DMS114 treated with DMSO at 0.1 percent for 48 hours (cell line): ENCODE results near the gene KLF16.
"Not testable (repeated sequence)": the region's sequence is repeated elsewhere in the genome, so short reads cannot be mapped to it uniquely, and the experiment has no call there.

Source experiments
- DNase-seq: peaks from one replicate; lab custom pipeline; 2025; ENCODE audit not compliant: unreplicated experiment; lab: John Stamatoyannopoulos, UW

KLF16 gene

DNA sequence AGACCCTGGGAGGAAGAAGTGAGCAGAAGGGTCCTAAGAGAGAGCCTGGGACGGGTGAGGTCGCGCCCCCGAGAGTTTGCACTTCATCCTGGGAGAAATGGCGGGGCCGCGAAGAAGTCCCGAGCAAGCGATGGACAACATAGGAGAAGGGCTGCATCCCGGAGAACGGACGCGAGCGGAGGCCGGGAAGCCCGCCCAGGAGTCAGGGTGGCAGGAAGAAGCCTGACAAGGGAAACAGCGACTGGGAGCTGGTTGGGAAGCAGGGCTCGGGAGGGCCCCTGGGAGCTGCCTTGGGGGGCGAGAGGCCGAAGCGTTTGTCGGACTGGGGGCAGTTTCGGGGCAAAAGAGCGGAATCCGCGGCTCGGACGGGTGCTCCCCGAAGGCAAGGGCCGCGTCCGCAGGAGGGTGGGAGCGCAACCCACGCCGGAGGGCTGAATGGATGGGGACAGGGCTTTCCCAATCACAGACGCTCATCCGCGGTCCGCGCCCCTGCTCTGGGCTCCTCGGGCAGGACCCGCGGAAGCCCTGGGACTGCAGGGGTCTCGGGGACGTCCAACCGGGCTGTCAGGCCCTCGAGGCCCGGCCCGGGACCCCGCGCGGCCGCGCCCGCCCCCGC lies 21.4 kb upstream of the KLF16 start:
- no peak for DNase-seq

DNA sequence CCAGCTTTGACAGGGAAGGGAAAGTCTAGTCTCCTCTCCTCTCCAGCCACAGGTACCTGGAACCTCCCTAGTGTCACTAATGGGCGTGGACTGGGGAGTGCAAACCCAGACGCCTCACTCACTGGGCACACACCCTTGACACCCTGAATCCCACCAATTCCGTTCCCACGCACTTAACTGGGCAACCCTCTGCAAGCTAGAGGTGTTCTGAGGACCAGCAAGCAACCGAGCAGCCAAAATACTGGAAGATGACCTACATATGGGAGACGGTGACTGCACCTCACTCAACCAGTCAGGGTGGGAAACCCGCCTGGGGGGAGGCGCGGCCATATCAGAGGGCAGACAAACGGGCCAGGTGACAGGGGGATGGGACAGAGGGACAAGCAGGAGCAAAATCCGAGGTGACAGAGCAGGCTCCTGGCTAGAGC lies 20.9 kb upstream of the KLF16 start:
- DNase-seq = no peak

DNA sequence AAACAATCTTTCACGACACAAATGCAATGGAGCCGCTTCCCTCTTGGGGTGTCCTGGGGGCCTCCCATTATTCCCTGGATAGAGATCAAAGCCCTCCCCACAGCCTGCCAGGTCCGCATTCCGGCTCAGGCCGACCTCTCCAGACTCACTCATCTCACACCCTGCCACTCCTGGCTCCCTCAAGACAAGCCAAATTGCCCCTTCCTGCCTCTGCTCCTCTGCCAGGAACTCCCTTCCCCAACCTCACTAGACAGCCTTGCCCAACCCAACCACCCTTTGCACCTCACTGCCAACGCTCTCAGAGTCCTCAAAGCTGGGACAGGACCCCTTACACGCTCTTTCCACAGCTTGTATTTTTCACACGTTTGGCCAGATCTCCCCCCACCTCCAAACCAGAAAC lies 20.4 kb upstream of the KLF16 start:
- DNase-seq = no peak

DNA sequence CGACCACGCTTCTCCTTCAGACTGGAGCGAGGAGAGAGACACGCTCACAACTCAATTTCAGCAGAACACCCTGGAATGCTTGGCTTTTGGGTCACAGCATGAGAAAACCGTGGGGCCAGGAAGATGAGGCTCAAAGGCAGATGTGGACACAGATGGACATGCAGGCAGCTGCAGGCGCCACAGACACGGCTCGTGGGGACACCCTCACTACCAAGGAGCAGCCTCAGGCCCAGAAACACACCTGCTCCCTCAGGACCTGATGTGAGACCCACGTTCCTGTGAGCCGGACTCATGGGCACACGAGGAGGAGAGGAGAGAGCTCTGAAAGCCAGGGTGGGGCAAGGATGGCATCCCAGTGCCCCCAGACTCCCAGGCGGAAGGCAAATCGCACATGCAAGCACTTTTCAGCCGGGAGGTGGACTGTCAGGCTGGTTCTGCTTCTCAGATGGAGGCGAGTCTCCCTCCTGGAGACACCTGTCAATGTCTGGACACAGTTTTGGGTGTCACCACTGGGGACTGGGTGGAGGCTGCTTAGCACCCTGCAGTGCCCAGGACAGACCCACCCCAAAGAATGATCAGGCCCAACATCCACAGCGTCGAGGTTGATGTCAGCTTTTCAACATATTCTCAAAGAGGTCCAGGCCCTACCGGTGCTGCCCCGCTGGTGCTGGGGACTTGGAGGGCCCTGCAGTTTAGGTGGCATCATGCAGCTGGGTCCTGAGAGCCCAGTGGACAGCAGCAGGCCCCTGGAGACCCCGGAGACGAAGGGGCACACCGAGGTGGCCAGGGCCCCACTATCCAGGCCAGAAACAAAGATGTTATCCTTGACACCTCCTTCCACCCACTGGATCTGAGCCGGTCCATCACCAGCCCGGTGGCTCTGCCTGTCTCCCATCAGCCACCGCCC lies 19.7 kb upstream of the KLF16 start:
- DNase-seq = no peak

DNA sequence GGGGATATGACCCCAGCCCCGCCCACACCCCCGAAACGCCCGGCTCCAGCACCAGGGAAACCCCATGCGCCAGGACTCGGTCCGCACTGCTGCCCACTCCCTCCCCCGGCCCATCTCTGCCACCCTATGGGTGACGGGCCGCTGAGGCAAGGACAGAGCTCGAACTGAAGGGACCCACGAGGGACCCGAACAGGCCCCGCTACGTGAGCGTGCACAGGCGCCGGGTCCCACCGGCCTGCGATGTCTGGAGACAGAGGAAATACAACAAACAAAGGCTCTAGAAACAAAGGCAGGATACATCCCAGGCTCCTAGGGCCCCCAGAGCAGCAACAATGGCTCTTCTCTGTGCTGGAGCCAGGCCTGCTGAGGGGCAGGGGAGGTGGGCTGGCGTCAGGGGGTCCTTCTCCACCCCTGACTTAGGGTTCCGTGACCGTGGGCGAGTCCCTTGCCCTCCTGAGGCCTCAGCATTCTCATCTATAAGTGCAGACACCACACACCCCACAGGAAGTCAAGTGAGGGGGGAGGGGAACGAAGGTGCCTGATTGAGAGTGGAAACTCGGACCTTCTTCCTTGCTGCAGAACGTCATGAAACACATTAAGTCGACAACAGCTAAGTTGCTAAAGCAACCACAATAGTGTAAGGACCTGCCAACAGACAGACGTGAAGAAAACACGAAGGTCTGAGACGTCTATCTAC lies 18.9 kb upstream of the KLF16 start:
- no peak for DNase-seq

DNA sequence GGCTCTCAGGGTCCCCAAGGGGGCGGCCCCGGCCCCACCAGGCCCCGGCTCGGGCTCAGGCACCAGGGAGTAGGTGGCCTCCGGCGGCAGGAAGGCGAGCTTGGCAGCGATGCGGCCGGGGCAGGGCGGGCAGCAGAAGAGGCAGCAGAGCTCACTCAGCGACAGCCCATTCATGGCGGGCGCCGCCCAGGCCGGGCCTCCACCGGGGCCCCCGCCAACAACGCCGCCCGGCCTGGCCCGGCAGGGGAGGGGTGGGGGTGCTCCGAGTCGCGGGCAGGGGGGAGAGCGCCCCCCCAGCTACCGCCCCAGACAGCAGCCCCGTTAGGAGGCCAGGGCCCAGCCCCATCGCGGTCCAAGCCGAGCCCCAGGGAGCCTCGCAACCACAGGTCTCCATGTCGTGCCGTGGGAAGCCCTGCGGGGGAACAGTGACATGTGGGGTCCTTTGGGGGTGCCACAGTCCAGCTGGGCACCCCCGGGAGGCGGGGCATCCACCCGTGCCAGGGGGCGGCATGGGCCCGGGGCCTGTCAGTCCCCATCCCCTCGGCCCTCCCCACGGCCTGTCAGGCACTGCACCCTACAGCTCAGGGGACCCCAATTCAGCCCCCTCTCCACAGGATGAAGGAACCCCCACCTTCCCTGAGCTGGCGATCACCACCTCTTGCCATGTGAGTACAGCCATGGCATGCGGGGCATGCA lies 18.2 kb upstream of the KLF16 start:
- not testable (repeated sequence) for DNase-seq

DNA sequence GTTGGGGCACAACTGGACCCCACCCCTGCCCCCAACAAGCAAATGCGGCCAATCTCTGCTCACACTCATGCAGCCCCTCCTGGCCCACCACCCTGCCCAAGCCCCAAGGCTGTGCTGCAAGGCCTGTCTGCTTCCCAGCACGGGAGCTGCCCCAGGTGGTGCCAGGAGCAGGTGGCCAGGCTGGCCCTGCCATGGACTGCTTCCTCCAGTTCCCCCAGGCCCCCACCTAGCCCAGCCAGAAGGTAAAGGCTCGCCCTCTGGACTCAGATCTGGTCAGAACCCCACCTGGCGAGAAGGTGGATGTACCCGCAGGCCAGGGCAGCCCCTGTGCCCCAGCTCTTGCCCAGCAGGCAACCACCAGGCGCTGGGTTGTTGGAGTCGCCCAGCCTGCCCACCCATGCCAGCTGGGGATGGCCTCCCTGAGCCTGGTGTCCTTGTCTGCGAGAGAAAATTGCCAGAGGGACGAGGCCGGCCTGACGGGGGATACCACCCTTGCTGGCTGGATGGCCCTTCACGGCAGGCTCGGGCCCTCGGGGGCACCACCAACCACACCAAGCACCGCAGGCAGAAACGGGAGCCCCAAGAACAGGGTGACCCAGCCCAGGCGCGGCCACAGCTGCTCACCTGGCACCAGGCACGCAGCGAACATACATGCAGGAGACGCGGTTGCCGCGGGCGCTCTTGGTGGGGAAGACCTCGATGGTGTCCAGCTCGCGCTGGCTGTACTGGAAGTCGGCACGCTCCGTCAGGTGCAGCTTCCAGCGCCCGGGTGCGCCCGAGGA lies 17.4 kb upstream of the KLF16 start:
- DNase-seq = no peak

DNA sequence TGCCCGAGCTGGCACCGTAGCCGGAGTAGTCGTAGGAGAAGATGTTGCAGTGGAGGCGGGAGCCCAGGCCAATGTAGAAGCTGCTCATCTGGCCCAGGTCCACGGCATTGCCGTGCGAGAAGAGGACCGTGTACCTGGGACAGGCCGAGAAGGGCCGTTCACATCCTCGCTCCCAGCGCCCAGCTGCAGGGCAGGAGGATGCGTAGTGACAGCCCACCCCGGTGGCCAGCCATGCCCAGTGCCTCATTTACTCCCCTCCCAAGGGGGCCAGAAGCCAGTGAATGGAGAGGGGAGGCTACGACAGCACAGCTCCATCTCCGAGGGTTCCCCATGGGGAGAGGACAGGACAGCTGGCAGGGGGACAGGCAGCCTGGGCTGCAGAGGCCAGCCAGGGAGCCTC lies 16.6 kb upstream of the KLF16 start:
- DNase-seq = not testable (repeated sequence)

DNA sequence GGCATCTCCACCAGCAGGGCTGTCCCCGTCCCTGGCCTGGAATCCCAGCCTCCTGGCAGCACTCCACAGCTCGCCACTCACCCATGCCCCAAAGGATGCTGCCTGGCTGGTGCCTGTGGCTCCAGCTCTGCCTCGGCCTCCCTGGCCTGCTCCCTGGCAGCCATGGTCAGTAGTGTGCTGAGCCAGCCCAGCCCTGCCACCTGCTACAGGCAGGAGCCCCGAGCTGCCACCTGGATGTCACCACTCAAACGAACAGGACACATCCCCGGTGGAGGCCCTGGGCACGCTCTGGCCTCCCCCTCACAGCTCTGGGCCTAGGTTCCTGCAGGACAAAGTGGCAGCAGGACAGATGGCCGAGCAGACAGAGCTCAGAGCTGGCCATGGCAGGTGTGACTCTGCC lies 15.2 kb upstream of the KLF16 start:
- DNase-seq = not testable (repeated sequence)

DNA sequence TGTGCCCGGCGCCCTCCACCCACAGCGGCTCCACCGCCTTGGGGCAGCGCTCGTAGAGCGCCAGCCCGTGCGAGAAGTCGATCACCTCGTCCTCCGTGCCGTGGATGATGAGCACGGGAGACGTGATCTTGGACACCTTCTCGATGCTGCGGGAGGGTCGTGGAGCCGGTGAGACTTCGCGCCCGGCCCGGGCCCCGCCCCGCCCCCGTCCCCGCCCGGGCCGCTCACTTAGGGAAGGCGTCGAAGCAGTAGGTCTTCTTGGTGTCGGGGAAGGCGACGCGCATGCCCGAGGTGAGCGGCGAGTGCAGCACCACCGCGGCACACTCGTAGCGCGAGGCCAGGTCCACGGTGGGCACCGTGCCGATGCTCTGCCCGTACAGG lies 13.9 kb upstream of the KLF16 start:
- DNase-seq = not testable (repeated sequence)

DNA sequence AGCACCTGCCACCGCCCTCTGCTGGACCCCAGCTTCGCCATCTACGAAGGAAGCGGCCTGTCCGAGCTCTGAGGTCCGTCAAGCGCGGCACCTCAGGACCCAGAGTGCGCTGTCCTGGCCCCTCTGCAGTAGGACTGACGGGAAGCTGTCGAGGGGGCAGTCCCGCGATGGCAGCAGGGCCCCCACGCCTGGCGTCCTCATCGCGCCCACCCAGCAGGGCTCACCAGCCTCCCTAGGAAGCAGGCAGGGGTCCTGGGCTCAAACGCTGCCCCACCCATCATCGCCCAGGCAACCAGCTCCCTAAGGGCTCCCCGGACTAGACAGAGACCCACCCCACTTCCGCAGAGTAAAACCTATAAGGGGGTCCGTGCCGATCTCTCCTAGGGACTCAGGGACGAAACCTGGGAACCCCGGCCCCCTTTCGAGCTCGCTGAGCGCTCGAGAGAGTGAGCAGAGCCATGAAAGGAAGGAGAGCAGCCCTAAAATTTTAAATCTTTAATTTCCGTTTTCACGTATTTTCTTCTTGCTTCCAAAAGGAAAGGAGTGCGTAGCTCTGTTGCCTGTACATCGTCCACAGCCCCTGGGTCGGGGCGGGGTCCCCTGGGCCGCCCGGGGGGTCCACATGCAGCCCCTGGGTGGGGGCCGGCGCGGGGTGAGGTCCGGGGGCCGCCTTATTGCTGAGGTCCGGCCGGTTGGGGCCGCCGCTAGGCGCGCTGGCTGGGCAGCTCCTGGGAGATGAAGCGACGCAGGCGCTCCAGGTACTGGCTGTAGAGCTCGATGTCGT lies 13.3 kb upstream of the KLF16 start:
- not testable (repeated sequence) for DNase-seq

DNA sequence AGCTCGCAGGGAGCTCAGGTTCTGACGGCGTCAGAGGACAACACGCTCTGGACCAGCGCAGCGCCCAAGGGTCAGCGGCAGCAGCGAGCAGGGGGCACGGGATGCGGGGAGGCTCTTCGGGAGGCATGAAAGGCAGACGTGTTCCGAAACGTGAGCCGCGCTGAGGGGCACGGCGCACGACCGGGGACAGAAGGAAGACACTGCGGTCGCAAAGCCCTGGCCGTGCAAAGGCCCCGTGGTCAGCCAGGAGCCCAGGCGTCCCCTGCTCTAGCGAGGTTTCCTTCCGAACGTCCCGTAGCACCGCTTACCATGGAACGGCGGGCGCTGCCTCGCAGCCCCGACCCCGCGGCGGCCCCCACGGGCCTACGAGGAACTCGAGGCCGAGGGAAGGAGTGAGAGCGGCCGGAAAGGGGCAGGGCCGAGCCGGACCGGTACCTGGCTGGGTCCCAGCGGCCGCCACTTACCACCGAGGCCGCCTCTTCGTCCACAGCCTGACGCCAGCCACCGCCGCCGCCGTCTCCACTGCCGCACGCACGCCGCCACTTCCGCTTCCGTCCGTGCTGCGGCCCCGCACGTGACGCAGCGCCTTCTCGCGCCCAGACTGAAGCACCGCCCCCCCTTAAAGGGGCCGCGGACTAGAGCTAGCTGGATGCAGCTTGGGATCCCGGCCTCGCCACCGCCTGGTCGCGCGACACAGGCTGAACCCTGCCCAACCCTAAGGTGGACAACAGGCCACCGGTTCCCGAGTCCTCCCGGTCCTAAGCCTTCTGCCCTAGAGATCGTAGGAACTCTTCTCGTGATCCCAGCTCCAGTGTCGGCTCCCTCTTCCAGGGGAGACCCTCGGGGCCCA lies 12.5 kb upstream of the KLF16 start:
- peak; percentile 72 for DNase-seq

DNA sequence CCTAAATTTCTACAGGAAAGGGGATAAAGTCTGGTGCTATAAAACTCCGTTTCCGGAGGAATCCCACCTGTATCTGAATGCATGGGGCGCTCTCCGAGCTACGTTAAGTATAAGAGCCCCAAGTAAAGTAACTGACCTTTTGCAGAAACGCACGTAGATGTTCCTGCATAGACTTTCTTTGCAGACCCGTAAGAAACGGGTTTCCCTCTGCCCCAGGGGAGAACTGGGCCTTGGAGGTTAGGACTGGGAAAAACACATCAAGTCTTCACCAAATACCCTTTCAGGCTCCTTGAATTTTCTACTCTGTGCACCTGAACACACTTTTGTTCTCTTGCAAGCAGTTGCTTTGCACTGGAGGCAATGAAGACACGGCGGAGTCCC lies 11.9 kb upstream of the KLF16 start:
- not testable (repeated sequence) for DNase-seq

DNA sequence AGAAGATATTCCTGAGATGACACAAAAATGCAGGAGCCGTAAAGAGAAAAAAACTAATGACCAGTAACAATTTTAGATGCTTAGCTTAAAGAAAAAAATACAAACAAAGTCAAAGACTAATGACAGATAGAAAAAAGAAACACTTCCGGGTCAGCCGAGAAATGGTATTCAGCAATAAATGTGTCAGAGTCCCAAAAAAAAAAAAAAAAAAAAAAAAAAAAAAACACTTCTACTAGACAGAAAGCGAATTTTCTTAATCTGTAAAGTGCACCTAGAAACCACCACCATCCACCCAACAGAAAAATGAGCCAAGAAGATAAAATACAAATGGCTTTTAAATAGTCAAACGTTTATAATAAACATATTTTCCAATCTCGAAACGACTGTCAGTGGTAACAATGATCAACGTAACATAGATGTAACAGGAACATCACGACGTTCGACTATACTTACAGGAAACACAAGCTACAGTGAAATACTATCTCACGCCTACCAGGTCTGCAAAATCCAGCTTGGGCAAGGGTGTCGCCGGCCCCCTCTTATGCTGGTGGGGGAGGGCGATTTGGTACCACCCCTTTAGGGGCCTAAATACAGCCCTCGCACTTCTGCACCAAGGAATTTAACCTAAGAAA lies 11.3 kb upstream of the KLF16 start:
- no peak for DNase-seq

DNA sequence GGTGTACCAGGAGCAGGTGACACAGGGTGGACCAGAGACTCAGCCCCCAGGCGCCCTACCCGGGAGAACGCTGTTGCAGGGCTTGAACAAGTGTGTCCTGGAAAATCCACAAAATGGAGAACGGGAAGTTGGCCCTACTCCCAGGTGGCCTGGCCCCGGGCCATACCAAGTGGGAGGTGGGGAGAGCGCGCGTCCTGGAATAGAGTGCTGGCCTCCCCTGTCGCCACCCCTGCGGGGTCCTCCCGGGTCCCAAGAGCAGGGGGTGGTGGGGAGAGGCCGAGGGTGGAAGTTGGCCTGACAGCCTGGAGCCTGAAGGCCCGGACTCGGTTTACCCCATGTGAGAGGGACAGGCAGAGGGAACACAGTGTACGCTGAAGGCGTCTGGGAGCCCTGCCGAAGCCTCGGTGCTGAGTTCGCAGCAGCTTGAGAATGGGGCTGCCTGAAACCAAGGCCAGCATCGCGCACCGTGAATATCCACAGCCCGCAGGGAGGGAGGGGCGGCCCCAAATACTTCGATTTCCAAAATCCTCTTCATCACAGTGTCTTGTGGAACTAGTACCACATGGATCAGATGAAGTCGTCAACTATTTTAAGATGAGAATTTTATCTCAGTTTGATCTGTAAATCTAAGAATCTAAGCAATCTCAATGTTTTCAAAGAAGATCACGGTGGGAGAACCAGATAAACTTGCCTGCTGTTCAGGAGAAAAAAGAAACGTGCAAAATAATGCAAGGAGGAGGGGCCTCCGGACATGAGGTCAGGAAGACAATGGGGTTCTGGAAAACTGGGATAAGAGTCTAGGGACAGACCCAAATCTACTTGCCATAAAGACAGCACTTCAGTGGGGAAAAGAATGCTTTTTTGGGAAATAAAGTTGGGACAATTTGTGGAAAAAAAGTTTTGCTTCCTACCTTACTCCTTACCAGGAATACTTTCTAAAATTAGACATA lies 10.4 kb upstream of the KLF16 start:
- DNase-seq = no peak

DNA sequence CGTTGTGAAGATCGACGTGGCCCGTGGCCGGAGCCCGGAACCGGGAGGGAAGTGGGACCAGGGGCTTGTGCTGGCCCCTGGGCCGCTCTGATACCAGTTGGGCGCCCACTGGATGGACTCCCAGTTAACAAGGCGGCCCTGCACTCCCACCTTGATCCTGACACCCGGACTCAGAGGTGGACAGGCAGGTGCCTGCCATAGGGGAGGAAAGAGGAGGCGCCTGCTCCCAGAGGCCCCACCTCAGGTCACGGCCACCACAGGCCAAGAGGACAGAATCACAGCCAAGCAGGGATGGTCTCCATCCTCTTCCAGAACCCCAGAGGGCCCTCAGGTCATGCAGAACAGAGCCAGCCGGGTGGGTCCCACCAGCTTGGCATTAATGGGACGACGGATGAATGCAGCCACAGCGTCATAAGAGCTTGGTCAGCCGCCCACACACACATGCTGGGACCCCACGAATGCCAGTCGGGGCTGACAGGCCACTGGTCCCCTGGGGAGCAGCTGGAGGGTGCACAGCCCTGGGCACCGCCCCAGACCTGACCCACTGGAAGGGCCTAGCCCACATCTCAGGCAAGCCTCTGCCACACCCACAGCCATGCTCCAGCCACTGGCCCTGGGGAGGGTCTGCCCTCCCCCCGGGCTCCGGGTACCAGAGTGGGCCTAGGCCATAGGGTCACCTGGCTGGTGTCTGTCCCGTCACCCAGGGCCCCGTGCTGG lies 9.6 kb upstream of the KLF16 start:
- DNase-seq = no peak

DNA sequence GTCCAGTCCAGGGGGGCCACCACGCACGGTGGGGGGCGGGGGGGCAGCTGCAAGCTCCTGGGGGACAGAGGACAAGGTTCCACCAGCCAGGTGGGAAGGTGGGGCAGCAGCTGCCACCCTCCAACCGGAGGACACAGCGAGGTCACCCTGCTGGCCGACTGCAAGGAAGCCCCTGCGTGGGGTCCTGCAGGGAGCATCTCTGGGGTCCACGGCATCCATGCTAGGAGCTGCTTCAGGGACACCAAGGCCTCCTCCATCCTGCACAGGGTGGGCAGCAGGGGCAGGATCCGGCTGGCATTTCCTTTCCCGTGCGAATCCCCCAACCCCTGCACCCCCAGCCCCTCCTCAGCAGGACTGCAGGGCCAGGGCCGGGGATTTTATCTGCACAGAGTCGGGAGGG lies 8.3 kb upstream of the KLF16 start:
- DNase-seq = no peak
